Stimulated activated naive CD4-positive, alpha-beta T cell (primary cell): ENCODE measurements around the gene PSME3.

Experiments
- DNase-seq, 6 experiments: peaks; one replicate each; lab custom pipeline; 2025; lab: John Stamatoyannopoulos, UW

Gene PSME3

GRCh38 chr17:42817866-42818265 lies 15.3 kb upstream of the PSME3 start:
- DNase-seq = no peak

- no peak for DNase-seq
Measured at GRCh38 chr17:42818379-42818778, 14.8 kb upstream of the PSME3 start.

- DNase-seq = peak in 5 of 6 experiments; percentile 16 to 50 (median 30)
Measured at GRCh38 chr17:42819939-42820535, 13.2 kb upstream of the PSME3 start.

GRCh38 chr17:42821176-42821575 lies 12.0 kb upstream of the PSME3 start:
- no peak for DNase-seq

- no peak for DNase-seq
Measured at GRCh38 chr17:42827472-42827871, 5.7 kb upstream of the PSME3 start.

GRCh38 chr17:42830971-42831370 lies 2.2 kb upstream of the PSME3 start:
- DNase-seq = no peak

- no peak for DNase-seq
Measured at GRCh38 chr17:42832213-42832933, 824 bp upstream of the PSME3 start.

GRCh38 chr17:42833767-42834422 lies 698 bp downstream of the PSME3 start:
- DNase-seq = peak in 1 of 6 experiments; percentile 29

- DNase-seq = no peak
Measured at GRCh38 chr17:42835732-42836131, 2.5 kb downstream of the PSME3 start.

- DNase-seq = no peak
Measured at GRCh38 chr17:42841975-42842685, 8.9 kb downstream of the PSME3 start.

- peak in 2 of 6 experiments; percentile 8 to 11 for DNase-seq
Measured at GRCh38 chr17:42843358-42843934, 10.2 kb downstream of the PSME3 start.

- no peak for DNase-seq
Measured at GRCh38 chr17:42844271-42844670, 11.1 kb downstream of the PSME3 start, which contains the start of gene AOC2. Gene AOC2 (plus strand): TSS chr17:42844580. CDS start chr17:42844627, 47 bp downstream.

- no peak for DNase-seq
Measured at GRCh38 chr17:42844761-42845555, 11.8 kb downstream of the PSME3 start.

- DNase-seq = no peak
Measured at GRCh38 chr17:42845556-42845917, 12.3 kb downstream of the PSME3 start.

GRCh38 chr17:42845918-42846593 lies 12.9 kb downstream of the PSME3 start:
- no peak for DNase-seq

- DNase-seq = no peak
Measured at GRCh38 chr17:42846594-42847280, 13.5 kb downstream of the PSME3 start.

- no peak for DNase-seq
Measured at GRCh38 chr17:42848093-42848492, 14.9 kb downstream of the PSME3 start.

GRCh38 chr17:42849031-42849430 lies 15.8 kb downstream of the PSME3 start:
- no peak for DNase-seq

- DNase-seq = no peak
Measured at GRCh38 chr17:42849451-42850181, 16.4 kb downstream of the PSME3 start.
